ENCODE data around the gene RASGRP4. TPM values are rescaled to one million over a fixed set of nuclear protein-coding genes. Genes with fewer than 3 reads are reported as not detected.

The RASGRP4 gene
- total and polyA plus RNA-seq, 11 donors = 0.51 to 6.7 (median 1.1) TPM

DNA sequence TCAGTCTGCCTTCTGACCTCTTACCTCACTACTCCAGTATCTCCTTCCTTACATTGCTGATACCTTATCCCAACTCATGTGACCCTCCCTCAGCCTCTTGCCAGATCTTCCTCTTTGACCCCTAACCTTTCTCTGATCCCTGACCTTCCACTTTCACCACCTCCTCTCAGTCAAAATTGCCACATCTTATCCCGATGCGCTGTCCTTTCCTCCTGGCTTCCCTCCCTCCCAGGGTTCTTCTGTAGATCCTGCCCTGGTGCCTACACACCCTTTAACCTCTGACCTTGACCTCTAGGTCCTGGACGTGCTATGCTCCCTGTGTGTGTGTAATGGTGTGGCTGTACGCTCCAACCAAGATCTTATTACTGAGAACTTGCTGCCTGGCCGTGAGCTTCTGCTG, 31.2 kb upstream of the RASGRP4 start:
- Histone ChIP-seq H3K4me3 (no peak overlapping the region), H3K36me3 (no peaks in the 10 kb centered on the region), H3K4me1 (no peaks in the 10 kb centered on the region), H3K27ac (no peak overlapping the region), H3K9me3 (no peaks in the 10 kb centered on the region), H3K27me3 (peaks cover 0 to 11% (median 0%) of the 10 kb centered on the region in 9 donors)
- ATAC-seq = no peak
- no peak for DNase-seq
- 41 to 49% (median 46%) methylated on average over 5 of the region's 5 CpGs for WGBS, 4 donors
- TF ChIP-seq, protein P1, sequence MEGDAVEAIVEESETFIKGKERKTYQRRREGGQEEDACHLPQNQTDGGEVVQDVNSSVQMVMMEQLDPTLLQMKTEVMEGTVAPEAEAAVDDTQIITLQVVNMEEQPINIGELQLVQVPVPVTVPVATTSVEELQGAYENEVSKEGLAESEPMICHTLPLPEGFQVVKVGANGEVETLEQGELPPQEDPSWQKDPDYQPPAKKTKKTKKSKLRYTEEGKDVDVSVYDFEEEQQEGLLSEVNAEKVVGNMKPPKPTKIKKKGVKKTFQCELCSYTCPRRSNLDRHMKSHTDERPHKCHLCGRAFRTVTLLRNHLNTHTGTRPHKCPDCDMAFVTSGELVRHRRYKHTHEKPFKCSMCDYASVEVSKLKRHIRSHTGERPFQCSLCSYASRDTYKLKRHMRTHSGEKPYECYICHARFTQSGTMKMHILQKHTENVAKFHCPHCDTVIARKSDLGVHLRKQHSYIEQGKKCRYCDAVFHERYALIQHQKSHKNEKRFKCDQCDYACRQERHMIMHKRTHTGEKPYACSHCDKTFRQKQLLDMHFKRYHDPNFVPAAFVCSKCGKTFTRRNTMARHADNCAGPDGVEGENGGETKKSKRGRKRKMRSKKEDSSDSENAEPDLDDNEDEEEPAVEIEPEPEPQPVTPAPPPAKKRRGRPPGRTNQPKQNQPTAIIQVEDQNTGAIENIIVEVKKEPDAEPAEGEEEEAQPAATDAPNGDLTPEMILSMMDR (IDR thresholded peaks at IDR 0.05) = no peak
- no peak for TF ChIP-seq POLR2A (IDR thresholded peaks at IDR 0.05)
- intact Hi-C loops (cut with DNase I) = loop anchor here in 1 of 10 donors (5.0 kb wide), 1 partner anchor 800 kb away; no protein-coding TSS in a partner anchor

DNA sequence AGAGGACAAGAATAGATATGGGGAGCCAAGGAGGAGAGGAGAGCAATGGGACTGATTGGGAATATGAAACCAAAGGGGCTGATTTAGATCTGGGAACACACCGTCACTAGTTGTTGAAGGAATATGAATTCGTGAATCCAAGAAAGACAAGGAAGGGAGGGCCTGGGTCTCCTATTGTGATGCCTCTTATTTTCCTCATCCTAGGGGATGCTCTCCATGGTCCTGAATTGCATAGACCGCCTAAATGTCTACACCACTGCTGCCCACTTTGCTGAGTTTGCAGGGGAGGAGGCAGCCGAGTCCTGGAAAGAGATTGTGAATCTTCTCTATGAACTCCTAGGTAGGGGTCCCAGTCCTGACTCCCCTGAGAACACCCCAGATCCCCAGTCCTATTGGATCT, 29.0 kb upstream of the RASGRP4 start:
- DNase-seq = no peak
- intact Hi-C loops (cut with DNase I) = loop anchor here in 1 of 10 donors (5.0 kb wide), 1 partner anchor 802 kb away; no protein-coding TSS in a partner anchor
- peaks cover 0 to 3% (median 0%) of the 10 kb centered on the region in 9 donors for H3K27me3 ChIP-seq
- no peak overlapping the region for H3K27ac ChIP-seq
- 30 to 53% (median 33%) methylated on average over 4 of the region's 4 CpGs for WGBS, 4 donors
- H3K9me3 ChIP-seq = no peaks in the 10 kb centered on the region
- no peaks in the 10 kb centered on the region for H3K36me3 ChIP-seq
- no peak for TF ChIP-seq POLR2A (IDR thresholded peaks at IDR 0.05)
- TF ChIP-seq, protein P1 (IDR thresholded peaks at IDR 0.05) = no peak
- H3K4me3 ChIP-seq = no peak overlapping the region
- ATAC-seq = no peak
- no peaks in the 10 kb centered on the region for H3K4me1 ChIP-seq

DNA sequence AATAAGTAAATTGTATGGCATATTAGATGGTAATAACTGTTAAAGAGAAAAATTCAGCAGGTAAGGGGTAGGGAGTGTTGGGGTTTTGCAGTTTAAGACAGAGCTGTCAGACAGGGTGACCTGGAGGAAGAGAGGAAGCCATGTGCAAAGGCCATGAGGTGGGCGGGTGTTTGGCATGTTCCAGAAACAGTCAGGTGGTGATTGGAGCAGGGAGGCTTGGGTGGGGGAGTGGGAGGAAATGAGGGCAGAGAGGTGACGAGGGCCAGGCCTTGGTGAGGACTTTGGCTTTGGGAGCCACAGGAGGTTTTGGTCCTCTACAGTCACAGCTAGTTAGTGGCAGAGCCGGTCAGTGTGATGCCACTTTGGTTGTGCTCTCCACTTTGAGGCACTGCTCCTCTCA, 27.6 kb upstream of the RASGRP4 start:
- Histone ChIP-seq H3K4me3 (no peak overlapping the region), H3K27ac (no peak overlapping the region), H3K4me1 (no peaks in the 10 kb centered on the region), H3K36me3 (no peaks in the 10 kb centered on the region), H3K27me3 (no peaks in the 10 kb centered on the region), H3K9me3 (no peaks in the 10 kb centered on the region)
- intact Hi-C loops (cut with DNase I) = no loop called here
- no peak for DNase-seq
- no peak for ATAC-seq
- TF ChIP-seq, protein P1 (IDR thresholded peaks at IDR 0.05) = no peak
- no peak for TF ChIP-seq POLR2A (IDR thresholded peaks at IDR 0.05)
- WGBS, 4 donors = 66 to 73% (median 68%) methylated on average over 3 of the region's 3 CpGs

- no peak for TF ChIP-seq POLR2A (IDR thresholded peaks at IDR 0.05)
- H3K4me3 ChIP-seq = no peak overlapping the region
- H3K9me3 ChIP-seq = no peaks in the 10 kb centered on the region
- intact Hi-C loops (cut with DNase I) = no loop called here
- 55 to 72% (median 63%) methylated on average over 30 to 45 of the region's 45 CpGs for WGBS, 4 donors
- H3K36me3 ChIP-seq = no peaks in the 10 kb centered on the region
- DNase-seq = peak in 1 of 5 donors; percentile 34
- ATAC-seq = no peak
- H3K4me1 ChIP-seq = no peaks in the 10 kb centered on the region
- no peak overlapping the region for H3K27ac ChIP-seq
- H3K27me3 ChIP-seq = no peaks in the 10 kb centered on the region
These were observed 26.7 kb upstream of the RASGRP4 start for GRCh38 chr19:38452430-38453366.
